HCT116 (cell line): ENCODE data around the gene KLHL15. TPM values are rescaled to one million over a fixed set of nuclear protein-coding genes. Genes with fewer than 3 reads are reported as not detected.

Experiments used
- ATAC-seq: fragments of 200-7000 bp; cut with Tn5 transposase; 2 replicates; pipeline ENCODE4 v1.9.1; 2020; ENCODE audit warnings: mild to moderate bottlenecking, moderate library complexity
- BruUV-seq: library from RNA; stranded (reverse); fragments of 400-500 nt; replicated peaks from 2 replicates; lab custom pipeline; 2021; lab: Mats Ljungman, UMichigan
- CTCF ChIA-PET: fragments of 300-600 bp; sonication (Branson Sonifier 250); formaldehyde crosslinking; loops from one replicate; lab custom pipeline; 2021; ENCODE audit warnings: antibody characterized with exemption; lab: Charles Lee
- POLR2A ChIA-PET: fragments of 300-600, 350-600 bp; sonication (Branson Sonifier 250); formaldehyde crosslinking; loops from one replicate; lab custom pipeline; 2021; ENCODE audit warnings: antibody characterized with exemption; lab: Charles Lee
- RAD21 ChIA-PET, 2 experiments: fragments of 300-600 bp; sonication (Branson Sonifier 250); formaldehyde crosslinking; loops; one replicate each; lab custom pipeline; 2023; ENCODE audit warnings: low total read pairs in 2 of 2; ENCODE audit not compliant: uncharacterized antibody in 2 of 2, unreplicated experiment in 2 of 2, low non-redundant PET in 1 of 2; lab: Charles Lee
- DNase-seq: peaks from one replicate; pipeline ENCODE4 v3.0.0-alpha.2; 2010; ENCODE audit warnings: low read depth, low spot score
- H2AFZ ChIP-seq: fragments of 200-600 bp; shearing (Covaris generic), sonication (generic); 2 replicates; pipeline ENCODE4 v1.6.1; 2017; ENCODE audit warnings: low read depth, mixed run types, mixed read lengths, antibody characterized with exemption, low read length; ENCODE audit not compliant: poor library complexity, severe bottlenecking
- H3K27ac ChIP-seq: 2 replicates; pipeline ENCODE4 v1.5.1; 2012; ENCODE audit warnings: low read depth, low read length
- H3K27me3 ChIP-seq: fragments of 200-600 bp; sonication (generic); 2 replicates; pipeline ENCODE4 v1.6.1; 2016; ENCODE audit warnings: mixed run types, low read length, mixed read lengths; ENCODE audit not compliant: insufficient read depth
- H3K36me3 ChIP-seq, 2 experiments: fragments of 200-500 bp in 1 of 2; fragments of 200-600 bp in 1 of 2; sonication (Bioruptor generic) in 1 of 2; sonication (generic) in 1 of 2; 2 replicates each; pipeline versions ENCODE4 v1.5.1 to v1.6.1; 2014 to 2016; ENCODE audit warnings: low read length in 2 of 2, inconsistent platforms in 1 of 2, mixed read lengths in 1 of 2, mixed run types in 1 of 2; ENCODE audit not compliant: insufficient read depth in 2 of 2, control insufficient read depth in 1 of 2
- H3K4me1 ChIP-seq, 2 experiments: fragments of 200-600 bp in 1 of 2; sonication (generic) in 1 of 2; 2 replicates each; pipeline versions ENCODE4 v1.5.1 to v1.6.1; 2012 to 2017; ENCODE audit warnings: low read length in 2 of 2, inconsistent platforms in 1 of 2, mild to moderate bottlenecking in 1 of 2, mixed read lengths in 1 of 2, mixed run types in 1 of 2, moderate library complexity in 1 of 2; ENCODE audit not compliant: insufficient read depth in 2 of 2, control insufficient read depth in 1 of 2
- H3K4me2 ChIP-seq: fragments of 200-600 bp; sonication (generic); 2 replicates; pipeline ENCODE4 v1.6.1; 2017; ENCODE audit warnings: mixed run types, low read length, mixed read lengths
- H3K4me3 ChIP-seq, 2 experiments: fragments of 200-600 bp in 1 of 2; sonication (generic) in 1 of 2; replicated peaks in 1 of 2; 2 replicates each; pipeline ENCODE4 v1.5.1; 2011 to 2016; ENCODE audit warnings: low read length in 2 of 2, control low read depth in 1 of 2, low read depth in 1 of 2, mild to moderate bottlenecking in 1 of 2, mixed read lengths in 1 of 2, mixed run types in 1 of 2
- H3K79me2 ChIP-seq: fragments of 200-600 bp; sonication (generic); 2 replicates; pipeline ENCODE4 v1.6.1; 2017; ENCODE audit warnings: mild to moderate bottlenecking, mixed run types, low read length, moderate library complexity, mixed read lengths; ENCODE audit not compliant: insufficient read depth
- H3K9ac ChIP-seq: fragments of 200-600 bp; sonication (generic); 2 replicates; pipeline ENCODE4 v1.6.1; 2016; ENCODE audit warnings: low read length, mixed read lengths
- H3K9me2 ChIP-seq: fragments of 200-600 bp; sonication (generic), shearing (Covaris generic); 2 replicates; pipeline ENCODE4 v1.6.1; 2017; ENCODE audit warnings: mixed run types, mild to moderate bottlenecking, moderate library complexity; ENCODE audit not compliant: insufficient read depth
- H3K9me3 ChIP-seq, 2 experiments: fragments of 200-500 bp in 1 of 2; fragments of 200-600 bp in 1 of 2; sonication (Bioruptor generic) in 1 of 2; sonication (generic) in 1 of 2; 2 replicates each; pipeline ENCODE4 v1.6.1; 2014 to 2017; ENCODE audit warnings: low read length in 2 of 2, mixed read lengths in 2 of 2, inconsistent platforms in 1 of 2, low read depth in 1 of 2, mild to moderate bottlenecking in 1 of 2, mixed run types in 1 of 2, moderate library complexity in 1 of 2; ENCODE audit not compliant: control insufficient read depth in 1 of 2, insufficient read depth in 1 of 2
- H4K20me1 ChIP-seq: fragments of 200-600 bp; sonication (generic), shearing (Covaris generic); 2 replicates; pipeline ENCODE4 v1.6.1; 2017; ENCODE audit warnings: mixed run types, mild to moderate bottlenecking, moderate library complexity; ENCODE audit not compliant: insufficient read depth
- ATF3 ChIP-seq: IDR thresholded peaks from 2 replicates; pipeline ENCODE4 v1.6.1; 2012
- EGR1 ChIP-seq: IDR thresholded peaks from 2 replicates; pipeline ENCODE4 v1.6.1; 2012; ENCODE audit warnings: low read depth
- EZH2 ChIP-seq: fragments of 200-600 bp; sonication (generic); IDR thresholded peaks from 2 replicates; pipeline ENCODE4 v1.6.1; 2017; ENCODE audit warnings: antibody characterized with exemption, mixed run types
- EZH2phosphoT487 ChIP-seq: fragments of 200-600 bp; IDR thresholded peaks from 2 replicates; pipeline ENCODE4 v1.6.1; 2018; ENCODE audit warnings: antibody characterized with exemption, borderline replicate concordance
- FOSL1 ChIP-seq: IDR thresholded peaks from 2 replicates; pipeline ENCODE4 v1.6.1; 2012; ENCODE audit warnings: low read depth
- JUND ChIP-seq: IDR thresholded peaks from 2 replicates; pipeline ENCODE4 v1.6.1; 2012
- MAX ChIP-seq: IDR thresholded peaks from 2 replicates; pipeline ENCODE4 v1.6.1; 2012
- POLR2A ChIP-seq: IDR thresholded peaks from 2 replicates; pipeline ENCODE4 v1.7.0; 2011; ENCODE audit warnings: borderline replicate concordance; ENCODE audit not compliant: insufficient read depth, insufficient read length; ENCODE audit errors: extremely low read depth
- POLR2AphosphoS5 ChIP-seq: IDR thresholded peaks from 2 replicates; pipeline ENCODE4 v1.6.1; 2011; ENCODE audit warnings: mild to moderate bottlenecking, low read depth, low read length, moderate library complexity
- RAD21 ChIP-seq: IDR thresholded peaks from 2 replicates; pipeline ENCODE4 v1.6.1; 2012; ENCODE audit warnings: low read depth, mild to moderate bottlenecking
- SP1 ChIP-seq: IDR thresholded peaks from 2 replicates; pipeline ENCODE4 v1.6.1; 2012; ENCODE audit warnings: low read depth
- SRF ChIP-seq: IDR thresholded peaks from 2 replicates; pipeline ENCODE4 v1.6.1; 2012; ENCODE audit warnings: low read depth
- ZFX ChIP-seq: fragments of 450-650 bp; IDR thresholded peaks from 2 replicates; pipeline ENCODE4 v1.6.1; 2017
- ZNF274 ChIP-seq: fragments of 200-500 bp; sonication (Bioruptor generic); IDR thresholded peaks from 2 replicates; pipeline ENCODE4 v1.6.1; 2014; ENCODE audit warnings: mild to moderate bottlenecking, low read depth, low read length, inconsistent platforms
- intact Hi-C: fragments of 100-400 bp; cut with micrococcal nuclease; formaldehyde crosslinking; loops from 2 replicates; pipeline ENCODE4 v1.10.0; 2022
- total RNA-seq: library from RNA; stranded (reverse); gene quantifications from one replicate; pipeline ENCODE4 v1.2.1, GENCODE V29; 2021; ENCODE audit not compliant: unreplicated experiment
- TF ChIP-seq, protein P1 (sequence below), 3 experiments: fragments of 200-600 bp in 1 of 3; sonication (generic) in 1 of 3; IDR thresholded peaks in 2 of 3; conservative IDR thresholded peaks in 1 of 3; 2 replicates each; pipeline ENCODE4 v1.5.1; 2012 to 2017; ENCODE audit warnings: low read depth in 2 of 3, low read length in 2 of 3, antibody characterized with exemption in 1 of 3, borderline replicate concordance in 1 of 3, control low read depth in 1 of 3, mild to moderate bottlenecking in 1 of 3, mixed read lengths in 1 of 3, mixed run types in 1 of 3, moderate library complexity in 1 of 3; ENCODE audit not compliant: insufficient read depth in 1 of 3

The KLHL15 gene
- total RNA-seq, 1 experiment from 2014 or later = 10.1 TPM

GRCh38 chrX:24014388-24015018 lies 12.5 kb downstream of the KLHL15 start:
- H3K9me3 ChIP-seq = no peaks in the 10 kb centered on the region
- CTCF ChIA-PET = interaction anchor here (1.2 kb wide), 1 partner anchor 40 kb away, joined by 4 read pairs; the partner anchor contains the start of gene EIF2S3
- no peaks in the 10 kb centered on the region for H3K27me3 ChIP-seq
- H3K4me3 ChIP-seq = no peak overlapping the region
- intact Hi-C loops = no loop called here
- no peak overlapping the region for H3K9ac ChIP-seq
- peaks cover 65% of the 10 kb centered on the region for H3K79me2 ChIP-seq
- no TSS peak for BruUV-seq
- H3K4me2 ChIP-seq = no peak overlapping the region
- no peak overlapping the region for H3K27ac ChIP-seq
- H4K20me1 ChIP-seq = no peaks in the 10 kb centered on the region
- H3K9me2 ChIP-seq = no peaks in the 10 kb centered on the region
- POLR2A ChIA-PET = interaction anchor here (0.6 kb wide), 1 partner anchor 40 kb away, joined by 3 read pairs; no protein-coding TSS in a partner anchor
- RAD21 ChIA-PET = no interaction called here
- H3K36me3 ChIP-seq = no peaks in the 10 kb centered on the region; a peak in 1 of 4 replicates
- DNase-seq (no peak), ATAC-seq (no peak)
- TF ChIP-seq POLR2A = no peak
- no peak for TF ChIP-seq ZNF274
- no peak for TF ChIP-seq SRF
- TF ChIP-seq EZH2 = no peak
- TF ChIP-seq, protein P1, sequence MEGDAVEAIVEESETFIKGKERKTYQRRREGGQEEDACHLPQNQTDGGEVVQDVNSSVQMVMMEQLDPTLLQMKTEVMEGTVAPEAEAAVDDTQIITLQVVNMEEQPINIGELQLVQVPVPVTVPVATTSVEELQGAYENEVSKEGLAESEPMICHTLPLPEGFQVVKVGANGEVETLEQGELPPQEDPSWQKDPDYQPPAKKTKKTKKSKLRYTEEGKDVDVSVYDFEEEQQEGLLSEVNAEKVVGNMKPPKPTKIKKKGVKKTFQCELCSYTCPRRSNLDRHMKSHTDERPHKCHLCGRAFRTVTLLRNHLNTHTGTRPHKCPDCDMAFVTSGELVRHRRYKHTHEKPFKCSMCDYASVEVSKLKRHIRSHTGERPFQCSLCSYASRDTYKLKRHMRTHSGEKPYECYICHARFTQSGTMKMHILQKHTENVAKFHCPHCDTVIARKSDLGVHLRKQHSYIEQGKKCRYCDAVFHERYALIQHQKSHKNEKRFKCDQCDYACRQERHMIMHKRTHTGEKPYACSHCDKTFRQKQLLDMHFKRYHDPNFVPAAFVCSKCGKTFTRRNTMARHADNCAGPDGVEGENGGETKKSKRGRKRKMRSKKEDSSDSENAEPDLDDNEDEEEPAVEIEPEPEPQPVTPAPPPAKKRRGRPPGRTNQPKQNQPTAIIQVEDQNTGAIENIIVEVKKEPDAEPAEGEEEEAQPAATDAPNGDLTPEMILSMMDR (IDR thresholded peaks at IDR 0.05 in 2 of 3, conservative IDR thresholded peaks at IDR 0.05 in 1 of 3; ENCODE audit: borderline replicate concordance in 1 of 3, insufficient read depth in 1 of 3, low read depth in 2 of 3, low read length in 2 of 3) = no peak
- TF ChIP-seq ATF3 = no peak
- TF ChIP-seq MAX = no peak
- no peak for TF ChIP-seq SP1
- no peak for TF ChIP-seq ZFX
- no peak for TF ChIP-seq POLR2AphosphoS5
- no peak for TF ChIP-seq RAD21
- TF ChIP-seq EZH2phosphoT487 = no peak
- TF ChIP-seq FOSL1 = no peak
- no peak for TF ChIP-seq EGR1
- TF ChIP-seq JUND = no peak
- H2AFZ ChIP-seq = no peak overlapping the region
- no peaks in the 10 kb centered on the region for H3K4me1 ChIP-seq
